Neural progenitor cell (in vitro differentiated cells): ENCODE measurements around the gene ZFP36. TPM values are rescaled to one million over a fixed set of nuclear protein-coding genes. Genes with fewer than 3 reads are reported as not detected.

Source experiments
- DNase-seq: peaks from one replicate; pipeline ENCODE4 v3.0.0-alpha.2; 2016; ENCODE audit warnings: low spot score
- H2AFZ ChIP-seq: fragments of 200-600 bp; sonication (generic); replicated peaks from 2 replicates; pipeline ENCODE4 v1.6.1; 2016; ENCODE audit warnings: antibody characterized with exemption
- H3F3A ChIP-seq: fragments of 200-600 bp; sonication (generic); 2 replicates; pipeline ENCODE4 v1.6.1; 2016; ENCODE audit warnings: antibody characterized with exemption, low read depth
- H3K27ac ChIP-seq: fragments of 200-600 bp; sonication (generic); 2 replicates; pipeline ENCODE4 v1.5.1; 2016; ENCODE audit warnings: mild to moderate bottlenecking
- H3K27me3 ChIP-seq: fragments of 200-600 bp; sonication (generic); 2 replicates; pipeline ENCODE4 v1.6.1; 2016; ENCODE audit warnings: mild to moderate bottlenecking, moderate library complexity
- H3K36me3 ChIP-seq: fragments of 200-600 bp; sonication (generic); 2 replicates; pipeline ENCODE4 v1.5.1; 2016
- H3K4me1 ChIP-seq: fragments of 200-600 bp; sonication (generic); 2 replicates; pipeline ENCODE4 v1.6.1; 2016; ENCODE audit warnings: mixed run types
- H3K4me2 ChIP-seq: fragments of 200-600 bp; sonication (generic); 2 replicates; pipeline ENCODE4 v1.6.1; 2016
- H3K4me3 ChIP-seq: fragments of 200-600 bp; sonication (generic); 2 replicates; pipeline ENCODE4 v1.5.1; 2016
- H3K79me2 ChIP-seq: fragments of 200-600 bp; sonication (generic); 2 replicates; pipeline ENCODE4 v1.6.1; 2016; ENCODE audit warnings: low read depth
- H3K9ac ChIP-seq: fragments of 200-600 bp; sonication (generic); 2 replicates; pipeline ENCODE4 v1.6.1; 2016
- H3K9me3 ChIP-seq: fragments of 200-600 bp; sonication (generic); 2 replicates; pipeline ENCODE4 v1.5.1; 2016; ENCODE audit warnings: low read depth
- H4K20me1 ChIP-seq: fragments of 200-600 bp; sonication (generic); 2 replicates; pipeline ENCODE4 v1.6.1; 2016; ENCODE audit warnings: low read depth
- H3K27ac Mint-ChIP-seq: 3 replicates; pipeline ENCODE4 v1.8.0; 2021; ENCODE audit warnings: mixed read lengths
- H3K27me3 Mint-ChIP-seq: 2 replicates; pipeline ENCODE4 v1.8.0; 2022; ENCODE audit warnings: low read depth, mild to moderate bottlenecking, inconsistent platforms, moderate library complexity, mixed read lengths; ENCODE audit not compliant: insufficient read depth
- H3K36me3 Mint-ChIP-seq: 3 replicates; pipeline ENCODE4 v1.8.0; 2021; ENCODE audit warnings: mixed read lengths
- H3K4me1 Mint-ChIP-seq: 3 replicates; pipeline ENCODE4 v1.8.0; 2021; ENCODE audit warnings: mixed read lengths
- H3K4me3 Mint-ChIP-seq: 3 replicates; pipeline ENCODE4 v1.8.0; 2021; ENCODE audit warnings: mild to moderate bottlenecking, moderate library complexity, mixed read lengths
- H3K9me3 Mint-ChIP-seq: 3 replicates; pipeline ENCODE4 v1.8.0; 2020; ENCODE audit warnings: mixed read lengths
- CTCF ChIP-seq: fragments of 200-600 bp; sonication (generic); IDR thresholded peaks from 2 replicates; pipeline ENCODE4 v1.5.1; 2017; ENCODE audit warnings: antibody characterized with exemption, mild to moderate bottlenecking
- EZH2 ChIP-seq: fragments of 200-600 bp; sonication (generic); IDR thresholded peaks from 2 replicates; pipeline ENCODE4 v1.6.1; 2017; ENCODE audit warnings: antibody characterized with exemption, mild to moderate bottlenecking, moderate library complexity
- EZH2phosphoT487 ChIP-seq: fragments of 200-600 bp; sonication (generic); IDR thresholded peaks from 2 replicates; pipeline ENCODE4 v1.6.1; 2017; ENCODE audit warnings: antibody characterized with exemption
- total RNA-seq: library from RNA; depleted of rRNA; stranded (reverse); fragments of >200 nt; gene quantifications from 2 replicates; pipeline ENCODE4 v1.2.3, GENCODE V29; 2015; ENCODE audit warnings: low replicate concordance

The ZFP36 gene
- total RNA-seq, 1 donor from 2014 or later = not detected

DNA sequence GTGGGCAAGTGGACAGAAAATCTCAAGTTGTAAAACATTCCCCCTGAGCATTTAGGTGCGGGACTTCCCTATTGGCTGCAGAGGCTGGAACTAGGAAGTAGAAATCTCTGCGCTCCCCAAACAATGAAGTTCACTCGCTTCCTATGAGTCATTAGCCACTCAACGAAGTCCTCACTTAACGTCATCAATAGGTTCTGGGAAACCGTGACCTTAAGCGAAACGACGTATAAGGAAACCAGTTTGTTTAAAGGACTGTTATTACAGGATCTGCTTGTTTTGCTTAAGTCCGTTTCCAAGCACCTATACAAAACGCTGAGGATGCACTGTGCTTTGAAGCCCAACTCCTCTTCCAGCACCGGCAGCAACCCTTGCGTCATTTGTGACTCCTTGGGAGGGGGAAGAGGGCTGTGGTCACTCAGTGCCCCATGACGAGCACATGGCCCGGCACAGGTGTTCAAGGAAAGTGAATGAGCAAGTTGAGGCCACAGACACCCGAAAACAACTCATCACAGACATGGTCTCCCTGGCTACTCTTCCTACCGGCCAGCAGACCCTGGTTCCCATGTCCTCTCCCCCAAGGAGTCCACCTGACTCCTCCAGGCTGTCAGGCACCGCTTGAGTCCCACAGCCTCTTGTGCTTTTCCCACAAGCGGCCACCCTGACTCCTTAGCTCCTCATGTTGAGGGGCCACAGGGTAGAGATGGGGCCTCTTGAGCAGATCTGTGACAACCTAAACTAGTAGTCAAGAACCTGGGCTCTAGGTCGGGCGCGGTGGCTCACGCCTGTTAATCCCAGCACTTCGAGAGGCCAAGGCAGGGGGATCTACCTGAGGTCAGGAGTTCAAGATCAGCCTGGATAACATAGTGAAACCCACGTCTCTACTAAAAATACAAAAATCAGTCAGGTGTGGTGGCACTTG lies 24.3 kb downstream of the ZFP36 start:
- H3K36me3 Mint-ChIP-seq = peaks cover 21% of the 10 kb centered on the region
- no peaks in the 10 kb centered on the region for H3K9me3 Mint-ChIP-seq
- Histone ChIP-seq H3F3A (peaks cover 76% of the 10 kb centered on the region), H3K4me2 (no peak overlapping the region), H3K36me3 (peaks cover 16% of the 10 kb centered on the region), H3K27ac (peak overlapping the region; percentile 56), H3K79me2 (peaks cover 31% of the 10 kb centered on the region), H3K4me1 (peaks cover 21% of the 10 kb centered on the region), H3K9me3 (no peaks in the 10 kb centered on the region), H3K9ac (no peak overlapping the region), H2AFZ (no peak overlapping the region), H3K4me3 (no peak overlapping the region), H3K27me3 (no peaks in the 10 kb centered on the region), H4K20me1 (peaks cover 32% of the 10 kb centered on the region)
- no peak overlapping the region for H3K4me3 Mint-ChIP-seq
- TF ChIP-seq CTCF (no peak), EZH2phosphoT487 (no peak), EZH2 (no peak)
- H3K27me3 Mint-ChIP-seq = peaks cover 2% of the 10 kb centered on the region
- peak overlapping the region; percentile 85 for H3K27ac Mint-ChIP-seq
- peaks cover 36% of the 10 kb centered on the region for H3K4me1 Mint-ChIP-seq
- no peak for DNase-seq

GRCh38 chr19:39432677-39433025 lies 26.0 kb downstream of the ZFP36 start:
- peaks cover 32% of the 10 kb centered on the region for H4K20me1 ChIP-seq
- peak overlapping the region; percentile 50 for H3K4me3 Mint-ChIP-seq
- peaks cover 17% of the 10 kb centered on the region for H3K36me3 Mint-ChIP-seq
- H3K4me2 ChIP-seq = no peak overlapping the region
- no peak overlapping the region for H3K27ac ChIP-seq
- TF ChIP-seq EZH2 = no peak
- no peak for TF ChIP-seq EZH2phosphoT487
- TF ChIP-seq CTCF = no peak
- H3K9me3 Mint-ChIP-seq = no peaks in the 10 kb centered on the region
- H3K79me2 ChIP-seq = peaks cover 31% of the 10 kb centered on the region
- H3K36me3 ChIP-seq = peaks cover 16% of the 10 kb centered on the region
- no peaks in the 10 kb centered on the region for H3K9me3 ChIP-seq
- no peaks in the 10 kb centered on the region for H3K27me3 ChIP-seq
- H3F3A ChIP-seq = peaks cover 82% of the 10 kb centered on the region
- peaks cover 2% of the 10 kb centered on the region for H3K27me3 Mint-ChIP-seq
- no peak overlapping the region for H3K4me3 ChIP-seq
- no peak overlapping the region for H3K9ac ChIP-seq
- H3K4me1 ChIP-seq = peaks cover 27% of the 10 kb centered on the region
- peaks cover 38% of the 10 kb centered on the region for H3K4me1 Mint-ChIP-seq
- H3K27ac Mint-ChIP-seq = no peak overlapping the region
- DNase-seq = no peak
- H2AFZ ChIP-seq = no peak overlapping the region

DNA sequence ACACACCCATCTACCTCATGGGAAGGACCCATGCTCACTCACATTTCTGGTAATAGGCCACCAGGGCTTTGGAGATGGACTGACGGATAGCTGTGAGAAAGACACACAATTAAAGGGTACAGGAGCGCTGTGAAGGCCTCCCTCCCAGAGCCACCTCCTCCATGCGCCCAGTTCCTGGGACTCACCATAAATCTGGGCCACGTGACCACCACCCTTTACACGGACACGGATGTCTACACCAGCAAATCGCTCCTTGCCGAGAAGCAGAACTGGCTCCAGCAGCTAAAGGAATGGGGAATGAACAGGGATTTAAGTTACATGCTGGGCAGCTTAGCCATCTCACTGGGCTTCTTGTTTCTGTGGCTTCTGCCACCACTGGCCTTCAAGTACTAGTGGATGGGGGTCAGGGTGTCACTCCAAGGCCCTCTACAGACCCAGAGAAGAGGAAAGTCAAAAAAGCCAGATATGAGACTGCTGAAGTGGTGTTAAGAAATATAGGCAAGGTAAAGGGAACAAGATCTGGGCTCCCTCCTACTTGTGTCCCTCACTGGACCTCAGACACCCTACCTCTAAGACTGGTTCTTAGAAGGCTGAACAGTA lies 26.9 kb downstream of the ZFP36 start:
- H3F3A ChIP-seq = peaks cover 74% of the 10 kb centered on the region
- Mint-ChIP-seq H3K4me1 (peaks cover 30% of the 10 kb centered on the region), H3K4me3 (peak overlapping the region; percentile 75), H3K27ac (no peak overlapping the region), H3K27me3 (peaks cover 2% of the 10 kb centered on the region), H3K9me3 (no peaks in the 10 kb centered on the region), H3K36me3 (peaks cover 17% of the 10 kb centered on the region)
- peaks cover 31% of the 10 kb centered on the region for H3K79me2 ChIP-seq
- no peak overlapping the region for H3K4me3 ChIP-seq
- H3K4me2 ChIP-seq = no peak overlapping the region
- H3K27me3 ChIP-seq = no peaks in the 10 kb centered on the region
- H2AFZ ChIP-seq = no peak overlapping the region
- no peak for DNase-seq
- H3K9me3 ChIP-seq = no peaks in the 10 kb centered on the region
- TF ChIP-seq CTCF (no peak), EZH2 (no peak), EZH2phosphoT487 (no peak)
- no peak overlapping the region for H3K27ac ChIP-seq
- peaks cover 24% of the 10 kb centered on the region for H3K4me1 ChIP-seq
- peaks cover 16% of the 10 kb centered on the region for H3K36me3 ChIP-seq
- H3K9ac ChIP-seq = no peak overlapping the region
- peaks cover 26% of the 10 kb centered on the region for H4K20me1 ChIP-seq
